WTC11 (cell line): ENCODE data around the gene NAV3.

Experiments used
- ATF3 ChIP-seq: sonication (generic); formaldehyde crosslinking; conservative IDR thresholded peaks from 2 replicates; pipeline ENCODE4 v1.8.1; 2022; ENCODE audit warnings: mild to moderate bottlenecking, missing genetic modification reagents
- E2F5 ChIP-seq: sonication (generic); formaldehyde crosslinking; IDR thresholded peaks from 2 replicates; pipeline ENCODE4 v1.8.1; 2022; ENCODE audit warnings: mild to moderate bottlenecking, moderate library complexity, missing genetic modification reagents
- FOXK1 ChIP-seq: sonication (generic); formaldehyde crosslinking; IDR thresholded peaks from 2 replicates; pipeline ENCODE4 v1.8.0; 2022; ENCODE audit warnings: mild to moderate bottlenecking, moderate library complexity, missing genetic modification reagents
- MAX ChIP-seq: sonication (generic); formaldehyde crosslinking; IDR thresholded peaks from 2 replicates; pipeline ENCODE4 v1.8.0; 2022; ENCODE audit warnings: mild to moderate bottlenecking, missing genetic modification reagents
- PRDM15 ChIP-seq: sonication (generic); formaldehyde crosslinking; IDR thresholded peaks from 2 replicates; pipeline ENCODE4 v1.8.0; 2022; ENCODE audit warnings: missing genetic modification reagents
- SMAD3 ChIP-seq: sonication (generic); formaldehyde crosslinking; IDR thresholded peaks from 2 replicates; pipeline ENCODE4 v1.8.0; 2022; ENCODE audit warnings: missing genetic modification reagents, mild to moderate bottlenecking, borderline replicate concordance
- TCF7 ChIP-seq: sonication (generic); formaldehyde crosslinking; IDR thresholded peaks from 2 replicates; pipeline ENCODE4 v1.8.0; 2022; ENCODE audit warnings: mild to moderate bottlenecking, low read depth, missing genetic modification reagents, moderate library complexity
- TEAD1 ChIP-seq: sonication (generic); formaldehyde crosslinking; IDR thresholded peaks from 2 replicates; pipeline ENCODE4 v1.8.0; 2022; ENCODE audit warnings: mild to moderate bottlenecking, missing genetic modification reagents
- TP53 ChIP-seq: sonication (generic); formaldehyde crosslinking; IDR thresholded peaks from 2 replicates; pipeline ENCODE4 v1.8.1; 2023; ENCODE audit warnings: mild to moderate bottlenecking, missing genetic modification reagents
- ZNF512 ChIP-seq: sonication (generic); formaldehyde crosslinking; IDR thresholded peaks from 2 replicates; pipeline ENCODE4 v1.8.1; 2022; ENCODE audit warnings: missing genetic modification reagents, borderline replicate concordance
- TF ChIP-seq, protein P1 (sequence below): sonication (generic); formaldehyde crosslinking; IDR thresholded peaks from 2 replicates; pipeline ENCODE4 v1.8.1; 2023; ENCODE audit warnings: mild to moderate bottlenecking, missing genetic modification reagents, borderline replicate concordance
- TF ChIP-seq, protein P2 (sequence below): fragments of 200-600 bp; IDR thresholded peaks from 2 replicates; pipeline ENCODE4 v1.8.0; 2022; ENCODE audit warnings: antibody characterized with exemption
- TF ChIP-seq, protein P3 (sequence below): sonication (generic); formaldehyde crosslinking; IDR thresholded peaks from 2 replicates; pipeline ENCODE4 v1.8.1; 2023; ENCODE audit warnings: mild to moderate bottlenecking, missing genetic modification reagents
- TF ChIP-seq, protein P4 (sequence below): sonication (generic); formaldehyde crosslinking; IDR thresholded peaks from 2 replicates; pipeline ENCODE4 v1.8.1; 2023; ENCODE audit warnings: mild to moderate bottlenecking, missing genetic modification reagents, moderate library complexity

DNA sequence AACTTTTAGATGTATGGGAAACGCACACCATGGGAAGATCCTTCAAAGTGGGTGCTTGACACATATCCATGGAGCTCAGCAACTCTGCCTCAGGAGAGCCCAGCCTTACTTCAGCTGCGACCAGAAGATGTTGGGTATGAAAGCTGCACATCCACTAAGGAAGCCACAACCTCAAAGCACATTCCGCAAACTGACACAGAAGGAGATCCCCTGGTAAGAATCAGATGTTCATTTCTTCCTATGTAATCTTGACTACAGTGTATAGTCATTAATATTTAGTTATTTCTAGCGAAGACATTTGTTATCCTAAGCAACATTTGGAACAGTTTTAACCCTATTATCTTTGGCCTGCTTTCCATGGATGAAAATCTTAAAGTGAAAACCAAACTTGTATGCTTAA, 374.2 kb downstream of the NAV3 start:
- TF ChIP-seq, protein P1, sequence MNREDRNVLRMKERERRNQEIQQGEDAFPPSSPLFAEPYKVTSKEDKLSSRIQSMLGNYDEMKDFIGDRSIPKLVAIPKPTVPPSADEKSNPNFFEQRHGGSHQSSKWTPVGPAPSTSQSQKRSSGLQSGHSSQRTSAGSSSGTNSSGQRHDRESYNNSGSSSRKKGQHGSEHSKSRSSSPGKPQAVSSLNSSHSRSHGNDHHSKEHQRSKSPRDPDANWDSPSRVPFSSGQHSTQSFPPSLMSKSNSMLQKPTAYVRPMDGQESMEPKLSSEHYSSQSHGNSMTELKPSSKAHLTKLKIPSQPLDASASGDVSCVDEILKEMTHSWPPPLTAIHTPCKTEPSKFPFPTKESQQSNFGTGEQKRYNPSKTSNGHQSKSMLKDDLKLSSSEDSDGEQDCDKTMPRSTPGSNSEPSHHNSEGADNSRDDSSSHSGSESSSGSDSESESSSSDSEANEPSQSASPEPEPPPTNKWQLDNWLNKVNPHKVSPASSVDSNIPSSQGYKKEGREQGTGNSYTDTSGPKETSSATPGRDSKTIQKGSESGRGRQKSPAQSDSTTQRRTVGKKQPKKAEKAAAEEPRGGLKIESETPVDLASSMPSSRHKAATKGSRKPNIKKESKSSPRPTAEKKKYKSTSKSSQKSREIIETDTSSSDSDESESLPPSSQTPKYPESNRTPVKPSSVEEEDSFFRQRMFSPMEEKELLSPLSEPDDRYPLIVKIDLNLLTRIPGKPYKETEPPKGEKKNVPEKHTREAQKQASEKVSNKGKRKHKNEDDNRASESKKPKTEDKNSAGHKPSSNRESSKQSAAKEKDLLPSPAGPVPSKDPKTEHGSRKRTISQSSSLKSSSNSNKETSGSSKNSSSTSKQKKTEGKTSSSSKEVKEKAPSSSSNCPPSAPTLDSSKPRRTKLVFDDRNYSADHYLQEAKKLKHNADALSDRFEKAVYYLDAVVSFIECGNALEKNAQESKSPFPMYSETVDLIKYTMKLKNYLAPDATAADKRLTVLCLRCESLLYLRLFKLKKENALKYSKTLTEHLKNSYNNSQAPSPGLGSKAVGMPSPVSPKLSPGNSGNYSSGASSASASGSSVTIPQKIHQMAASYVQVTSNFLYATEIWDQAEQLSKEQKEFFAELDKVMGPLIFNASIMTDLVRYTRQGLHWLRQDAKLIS (CRISPR knock-in tag) = no peak
- TF ChIP-seq, protein P2, sequence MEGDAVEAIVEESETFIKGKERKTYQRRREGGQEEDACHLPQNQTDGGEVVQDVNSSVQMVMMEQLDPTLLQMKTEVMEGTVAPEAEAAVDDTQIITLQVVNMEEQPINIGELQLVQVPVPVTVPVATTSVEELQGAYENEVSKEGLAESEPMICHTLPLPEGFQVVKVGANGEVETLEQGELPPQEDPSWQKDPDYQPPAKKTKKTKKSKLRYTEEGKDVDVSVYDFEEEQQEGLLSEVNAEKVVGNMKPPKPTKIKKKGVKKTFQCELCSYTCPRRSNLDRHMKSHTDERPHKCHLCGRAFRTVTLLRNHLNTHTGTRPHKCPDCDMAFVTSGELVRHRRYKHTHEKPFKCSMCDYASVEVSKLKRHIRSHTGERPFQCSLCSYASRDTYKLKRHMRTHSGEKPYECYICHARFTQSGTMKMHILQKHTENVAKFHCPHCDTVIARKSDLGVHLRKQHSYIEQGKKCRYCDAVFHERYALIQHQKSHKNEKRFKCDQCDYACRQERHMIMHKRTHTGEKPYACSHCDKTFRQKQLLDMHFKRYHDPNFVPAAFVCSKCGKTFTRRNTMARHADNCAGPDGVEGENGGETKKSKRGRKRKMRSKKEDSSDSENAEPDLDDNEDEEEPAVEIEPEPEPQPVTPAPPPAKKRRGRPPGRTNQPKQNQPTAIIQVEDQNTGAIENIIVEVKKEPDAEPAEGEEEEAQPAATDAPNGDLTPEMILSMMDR = no peak
- TF ChIP-seq ZNF512 (CRISPR knock-in tag) (no peak), PRDM15 (CRISPR knock-in tag) (no peak), MAX (CRISPR knock-in tag) (no peak), FOXK1 (CRISPR knock-in tag) (no peak), TP53 (CRISPR knock-in tag) (no peak), SMAD3 (CRISPR knock-in tag) (no peak), ATF3 (no peak), E2F5 (no peak), TCF7 (no peak), TEAD1 (CRISPR knock-in tag) (no peak)
- TF ChIP-seq, protein P3, sequence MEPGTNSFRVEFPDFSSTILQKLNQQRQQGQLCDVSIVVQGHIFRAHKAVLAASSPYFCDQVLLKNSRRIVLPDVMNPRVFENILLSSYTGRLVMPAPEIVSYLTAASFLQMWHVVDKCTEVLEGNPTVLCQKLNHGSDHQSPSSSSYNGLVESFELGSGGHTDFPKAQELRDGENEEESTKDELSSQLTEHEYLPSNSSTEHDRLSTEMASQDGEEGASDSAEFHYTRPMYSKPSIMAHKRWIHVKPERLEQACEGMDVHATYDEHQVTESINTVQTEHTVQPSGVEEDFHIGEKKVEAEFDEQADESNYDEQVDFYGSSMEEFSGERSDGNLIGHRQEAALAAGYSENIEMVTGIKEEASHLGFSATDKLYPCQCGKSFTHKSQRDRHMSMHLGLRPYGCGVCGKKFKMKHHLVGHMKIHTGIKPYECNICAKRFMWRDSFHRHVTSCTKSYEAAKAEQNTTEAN (CRISPR knock-in tag) = no peak
- TF ChIP-seq, protein P4, sequence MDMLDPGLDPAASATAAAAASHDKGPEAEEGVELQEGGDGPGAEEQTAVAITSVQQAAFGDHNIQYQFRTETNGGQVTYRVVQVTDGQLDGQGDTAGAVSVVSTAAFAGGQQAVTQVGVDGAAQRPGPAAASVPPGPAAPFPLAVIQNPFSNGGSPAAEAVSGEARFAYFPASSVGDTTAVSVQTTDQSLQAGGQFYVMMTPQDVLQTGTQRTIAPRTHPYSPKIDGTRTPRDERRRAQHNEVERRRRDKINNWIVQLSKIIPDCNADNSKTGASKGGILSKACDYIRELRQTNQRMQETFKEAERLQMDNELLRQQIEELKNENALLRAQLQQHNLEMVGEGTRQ (CRISPR knock-in tag) = no peak
